Measurements from ENCODE around the gene ITM2B.

DNA sequence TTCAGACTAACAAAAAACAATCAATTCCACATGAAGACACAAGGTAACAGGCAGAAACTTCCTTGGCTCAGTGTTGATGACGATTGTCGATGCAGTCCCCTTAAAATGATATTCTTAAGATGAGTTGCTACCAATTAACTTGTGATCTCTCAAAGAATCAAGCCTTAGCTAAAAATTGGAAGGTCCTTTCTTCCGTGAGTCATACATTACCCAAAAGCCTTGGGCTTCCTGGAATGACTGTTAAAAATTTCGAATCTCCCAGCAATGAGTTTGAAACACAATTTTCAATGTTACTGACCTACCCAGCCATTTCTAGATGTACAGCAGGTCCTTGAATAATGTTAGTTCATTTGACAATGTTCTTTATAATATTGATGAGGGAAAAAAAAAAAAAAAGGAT lies 42.5 kb downstream of the ITM2B start:
- TF ChIP-seq, protein P1, sequence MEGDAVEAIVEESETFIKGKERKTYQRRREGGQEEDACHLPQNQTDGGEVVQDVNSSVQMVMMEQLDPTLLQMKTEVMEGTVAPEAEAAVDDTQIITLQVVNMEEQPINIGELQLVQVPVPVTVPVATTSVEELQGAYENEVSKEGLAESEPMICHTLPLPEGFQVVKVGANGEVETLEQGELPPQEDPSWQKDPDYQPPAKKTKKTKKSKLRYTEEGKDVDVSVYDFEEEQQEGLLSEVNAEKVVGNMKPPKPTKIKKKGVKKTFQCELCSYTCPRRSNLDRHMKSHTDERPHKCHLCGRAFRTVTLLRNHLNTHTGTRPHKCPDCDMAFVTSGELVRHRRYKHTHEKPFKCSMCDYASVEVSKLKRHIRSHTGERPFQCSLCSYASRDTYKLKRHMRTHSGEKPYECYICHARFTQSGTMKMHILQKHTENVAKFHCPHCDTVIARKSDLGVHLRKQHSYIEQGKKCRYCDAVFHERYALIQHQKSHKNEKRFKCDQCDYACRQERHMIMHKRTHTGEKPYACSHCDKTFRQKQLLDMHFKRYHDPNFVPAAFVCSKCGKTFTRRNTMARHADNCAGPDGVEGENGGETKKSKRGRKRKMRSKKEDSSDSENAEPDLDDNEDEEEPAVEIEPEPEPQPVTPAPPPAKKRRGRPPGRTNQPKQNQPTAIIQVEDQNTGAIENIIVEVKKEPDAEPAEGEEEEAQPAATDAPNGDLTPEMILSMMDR (IDR thresholded peaks at IDR 0.05), result no peak
- TF ChIP-seq POLR2A (IDR thresholded peaks at IDR 0.05; ENCODE audit: low read depth) (no peak), EP300 (IDR thresholded peaks at IDR 0.05) (no peak), POLR2AphosphoS5 (IDR thresholded peaks at IDR 0.05) (no peak)
